Colonic mucosa (tissue), 4 donors: ENCODE data around the gene SELENOH. TPM values are rescaled to one million over a fixed set of nuclear protein-coding genes. Genes with fewer than 3 reads are reported as not detected.

ENCODE experiments used
- DNase-seq: peaks from one replicate; pipeline ENCODE4 v3.0.0-alpha.2; 2020
- H3K27ac ChIP-seq: fragments of 200-600 bp; one replicate; pipeline ENCODE4 v1.8.0; 2021
- H3K27me3 ChIP-seq: fragments of 200-600 bp; one replicate; pipeline ENCODE4 v1.8.0; 2021
- H3K36me3 ChIP-seq: fragments of 200-600 bp; one replicate; pipeline ENCODE4 v1.8.0; 2021
- H3K4me1 ChIP-seq: fragments of 200-600 bp; one replicate; pipeline ENCODE4 v1.8.0; 2021; ENCODE audit warnings: mild to moderate bottlenecking
- H3K4me3 ChIP-seq: fragments of 200-600 bp; one replicate; pipeline ENCODE4 v1.8.0; 2021
- H3K9ac ChIP-seq, 2 donors: one replicate each; pipeline ENCODE4 v1.7.0; 2013; ENCODE audit warnings: control low read depth in 2 of 2, low read depth in 2 of 2, low read length in 2 of 2
- H3K9me3 ChIP-seq: fragments of 200-600 bp; one replicate; pipeline ENCODE4 v1.8.0; 2021
- intact Hi-C: fragments of 100-400 bp; cut with DNase I; formaldehyde crosslinking; loops from one replicate; pipeline ENCODE4 v1.14.1; 2022
- total RNA-seq, 2 donors: library from RNA; stranded (reverse); fragmentation: NEBNext Ultra II Directional in 1 of 2; extraction: Animal tissue kit (Norgen Biotek cat#: 25700) in 1 of 2; gene quantifications; one replicate each; pipeline ENCODE4 v1.2.1, GENCODE V29; 2021
- TF ChIP-seq, protein P1 (sequence below): fragments of 200-600 bp; IDR thresholded peaks from one replicate; pipeline ENCODE4 v1.8.0; 2022; ENCODE audit warnings: antibody characterized with exemption, mild to moderate bottlenecking
- donor health status: healthy.
- donor health status: DM: no; HTN: no; CAD: no.
- donor health status: DM: no; HTN: no; CAD: no.

SELENOH gene
- total RNA-seq, 2 donors from 2014 or later: 86.9 to 140 TPM

- Histone ChIP-seq H3K9ac (peak overlapping the region in 1 of 2 donors; percentile 69), H3K9me3 (no peaks in the 10 kb centered on the region), H3K27ac (peak overlapping the region; percentile 86), H3K36me3 (no peaks in the 10 kb centered on the region), H3K4me1 (peaks cover 28% of the 10 kb centered on the region), H3K27me3 (no peaks in the 10 kb centered on the region), H3K4me3 (no peak overlapping the region)
- intact Hi-C loops: no loop called here
- no peak for DNase-seq
- TF ChIP-seq, protein P1, sequence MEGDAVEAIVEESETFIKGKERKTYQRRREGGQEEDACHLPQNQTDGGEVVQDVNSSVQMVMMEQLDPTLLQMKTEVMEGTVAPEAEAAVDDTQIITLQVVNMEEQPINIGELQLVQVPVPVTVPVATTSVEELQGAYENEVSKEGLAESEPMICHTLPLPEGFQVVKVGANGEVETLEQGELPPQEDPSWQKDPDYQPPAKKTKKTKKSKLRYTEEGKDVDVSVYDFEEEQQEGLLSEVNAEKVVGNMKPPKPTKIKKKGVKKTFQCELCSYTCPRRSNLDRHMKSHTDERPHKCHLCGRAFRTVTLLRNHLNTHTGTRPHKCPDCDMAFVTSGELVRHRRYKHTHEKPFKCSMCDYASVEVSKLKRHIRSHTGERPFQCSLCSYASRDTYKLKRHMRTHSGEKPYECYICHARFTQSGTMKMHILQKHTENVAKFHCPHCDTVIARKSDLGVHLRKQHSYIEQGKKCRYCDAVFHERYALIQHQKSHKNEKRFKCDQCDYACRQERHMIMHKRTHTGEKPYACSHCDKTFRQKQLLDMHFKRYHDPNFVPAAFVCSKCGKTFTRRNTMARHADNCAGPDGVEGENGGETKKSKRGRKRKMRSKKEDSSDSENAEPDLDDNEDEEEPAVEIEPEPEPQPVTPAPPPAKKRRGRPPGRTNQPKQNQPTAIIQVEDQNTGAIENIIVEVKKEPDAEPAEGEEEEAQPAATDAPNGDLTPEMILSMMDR: no peak
These were observed 34.8 kb downstream of the SELENOH start for GRCh38 chr11:57776031-57776521.

GRCh38 chr11:57776577-57777210 is 35.4 kb downstream of the SELENOH start:
- Histone ChIP-seq H3K27ac (peak overlapping the region; percentile 86), H3K4me1 (peaks cover 33% of the 10 kb centered on the region), H3K36me3 (no peaks in the 10 kb centered on the region), H3K9ac (peak overlapping the region in 1 of 2 donors; percentile 69), H3K4me3 (no peak overlapping the region), H3K27me3 (no peaks in the 10 kb centered on the region), H3K9me3 (no peaks in the 10 kb centered on the region)
- TF ChIP-seq, protein P1: no peak
- intact Hi-C loops: no loop called here
- no peak for DNase-seq

DNA sequence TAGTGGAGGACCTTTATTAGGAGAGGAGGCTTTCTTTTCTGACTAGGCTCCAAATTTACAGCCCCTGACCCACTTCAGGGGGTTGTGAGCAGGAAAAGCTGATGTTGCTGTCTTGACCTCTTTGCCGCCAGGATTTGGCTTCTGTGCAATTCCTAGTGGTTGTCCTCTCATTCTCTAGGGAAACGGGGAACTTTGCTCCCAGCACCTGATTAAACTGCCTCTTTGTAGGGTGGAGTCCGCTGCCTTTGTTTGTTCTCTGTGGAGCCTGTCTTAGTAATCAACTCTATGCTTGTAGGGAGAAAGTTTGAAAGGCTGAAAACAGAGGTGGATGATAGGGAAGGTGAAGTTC is 36.7 kb downstream of the SELENOH start:
- H3K4me1 ChIP-seq: peaks cover 45% of the 10 kb centered on the region
- H3K27ac ChIP-seq: peak overlapping the region; percentile 86
- peak; percentile 87 for DNase-seq
- H3K27me3 ChIP-seq: no peaks in the 10 kb centered on the region
- no peaks in the 10 kb centered on the region for H3K36me3 ChIP-seq
- intact Hi-C loops: no loop called here
- TF ChIP-seq, protein P1: no peak
- H3K4me3 ChIP-seq: no peak overlapping the region
- peak overlapping the region in 1 of 2 donors; percentile 63 for H3K9ac ChIP-seq
- no peaks in the 10 kb centered on the region for H3K9me3 ChIP-seq

DNA sequence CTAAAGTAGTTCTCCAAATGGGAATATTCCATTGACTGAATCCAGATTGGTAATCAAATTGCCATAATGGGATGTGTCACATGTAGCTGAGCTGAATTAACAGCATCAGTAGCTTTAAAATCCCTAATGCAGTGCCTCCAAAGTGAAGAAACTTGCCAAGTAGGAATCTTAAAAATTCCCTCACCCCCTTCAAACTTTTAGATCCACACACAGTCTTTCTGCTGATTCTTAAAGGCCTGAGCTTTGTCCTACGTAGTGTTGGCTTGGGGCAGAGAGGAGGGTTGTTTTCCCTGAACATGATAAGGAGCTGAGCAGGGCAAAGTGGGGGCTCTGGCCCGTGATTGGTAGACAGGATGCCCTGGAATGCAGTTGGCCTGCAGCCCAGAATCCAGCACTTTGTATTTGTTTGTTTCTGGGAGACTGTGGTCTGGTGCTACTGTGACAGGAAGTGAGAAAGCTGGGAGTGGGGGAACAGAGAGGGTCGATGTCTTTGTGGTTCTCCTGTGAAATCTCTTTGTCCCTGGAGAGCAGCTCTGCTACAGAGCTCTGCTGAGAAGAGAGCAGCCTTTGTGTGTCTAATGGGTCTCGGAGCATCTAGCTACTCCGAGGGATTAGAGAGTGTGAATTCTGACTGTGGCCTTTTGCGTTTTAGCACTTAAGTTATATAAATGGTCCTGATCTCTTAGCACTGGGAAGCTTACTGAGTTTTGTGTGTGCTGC is 37.2 kb downstream of the SELENOH start:
- intact Hi-C loops: no loop called here
- H3K9me3 ChIP-seq: no peaks in the 10 kb centered on the region

DNA sequence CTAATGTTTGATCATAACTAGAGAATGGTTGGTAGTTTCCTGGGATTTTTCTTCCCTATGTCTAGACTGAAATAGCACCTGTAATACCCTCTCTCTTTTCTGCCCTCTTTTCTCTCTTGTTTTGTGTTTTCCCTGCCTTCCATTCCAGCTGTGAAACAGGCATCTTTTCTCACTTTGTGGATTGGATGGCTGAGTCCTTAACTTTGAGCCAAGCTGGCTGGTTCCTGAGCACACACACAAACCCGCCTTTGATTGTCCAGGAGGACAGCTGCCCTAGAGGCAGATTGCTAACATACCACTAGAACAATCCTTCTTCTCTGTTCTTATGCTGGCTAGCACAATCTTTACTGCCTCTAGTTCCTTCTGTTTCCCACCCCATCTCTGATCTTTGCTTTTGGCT is 38.0 kb downstream of the SELENOH start:
- peak overlapping the region; percentile 86 for H3K27ac ChIP-seq
- peaks cover 38% of the 10 kb centered on the region for H3K4me1 ChIP-seq
- no peaks in the 10 kb centered on the region for H3K9me3 ChIP-seq
- TF ChIP-seq, protein P1: no peak
- intact Hi-C loops: no loop called here
- H3K9ac ChIP-seq: peak overlapping the region; percentile 33 to 63
- DNase-seq: no peak
- H3K27me3 ChIP-seq: no peaks in the 10 kb centered on the region
- H3K4me3 ChIP-seq: no peak overlapping the region
- H3K36me3 ChIP-seq: no peaks in the 10 kb centered on the region

More for the DNA sequence above, 37.2 kb downstream of the SELENOH start:
- Histone ChIP-seq H3K9ac (peak overlapping the region; percentile 49 to 63), H3K36me3 (no peaks in the 10 kb centered on the region), H3K27me3 (no peaks in the 10 kb centered on the region), H3K27ac (peak overlapping the region; percentile 86), H3K4me3 (no peak overlapping the region), H3K4me1 (peaks cover 44% of the 10 kb centered on the region)
- DNase-seq: peak; percentile 93
- TF ChIP-seq, protein P1: no peak
